ENCODE measurements around the gene MRPL19. TPM values are rescaled to one million over a fixed set of nuclear protein-coding genes. Genes with fewer than 3 reads are reported as not detected.

The MRPL19 gene
- total RNA-seq, 1 experiment from 2014 or later, result 73.0 TPM

- H3K4me2 ChIP-seq (ENCODE audit: insufficient read depth, insufficient read length, low read length), result peak overlapping the region; percentile 39
- peak overlapping the region; percentile 68 for H3K18ac ChIP-seq (ENCODE audit: insufficient read length, low read depth, low read length)
- no peak overlapping the region for H2BK20ac ChIP-seq (ENCODE audit: low read depth, low read length, poor library complexity, severe bottlenecking)
- no CpG with 5 or more reads among the region's 9 CpGs for WGBS (ENCODE audit: extremely low coverage, insufficient read length, low lambda C conversion rate)
- Mint-ChIP-seq H3K27me3 (ENCODE audit: low read depth) (no peaks in the 10 kb centered on the region), H3K27ac (peak overlapping the region; percentile 91 to 96 (median 92)), H3K36me3 (ENCODE audit: insufficient read depth in 1 of 3, low read depth in 3 of 3) (peaks cover 12 to 28% (median 23%) of the 10 kb centered on the region in 3 experiments; a peak in 6 of 7 replicates), H3K4me3 (peak overlapping the region; percentile 90 to 94), H3K9me3 (no peaks in the 10 kb centered on the region), H3K4me1 (peaks cover 2 to 9% of the 10 kb centered on the region in 2 experiments; a peak in 1 of 4 replicates)
- H2BK5ac ChIP-seq (ENCODE audit: insufficient read length, low read length), result no peak overlapping the region
- no peak overlapping the region for H3K23ac ChIP-seq (ENCODE audit: insufficient read length, low read depth, low read length)
- H2BK120ac ChIP-seq (ENCODE audit: low read depth, low read length, poor library complexity, severe bottlenecking), result no peak overlapping the region
- no peaks in the 10 kb centered on the region for H3K4me1 ChIP-seq (ENCODE audit: insufficient read depth, low read length)
- H3K9ac ChIP-seq (ENCODE audit: extremely low read depth, insufficient read length, low read length), result peak overlapping the region; percentile 49
- peak overlapping the region; percentile 84 for H2AFZ ChIP-seq (ENCODE audit: low read length)
- no peak overlapping the region for H4K5ac ChIP-seq (ENCODE audit: insufficient read length, low read depth, low read length)
- no peak overlapping the region for H3K56ac ChIP-seq (ENCODE audit: insufficient read length, low read depth, low read length)
- no peaks in the 10 kb centered on the region for H3K27me3 ChIP-seq (ENCODE audit: insufficient read depth, low read length)
- H3K27ac ChIP-seq (ENCODE audit: insufficient read length, low read depth, low read length), result no peak overlapping the region
- peaks cover 4% of the 10 kb centered on the region for H3K23me2 ChIP-seq (ENCODE audit: insufficient read length, low read depth, low read length, poor library complexity, severe bottlenecking)
- no peak overlapping the region for H2BK15ac ChIP-seq (ENCODE audit: low read depth, low read length)
- H3K79me1 ChIP-seq (ENCODE audit: insufficient read depth, low read depth, low read length, poor library complexity, severe bottlenecking), result no peaks in the 10 kb centered on the region
- no peak overlapping the region for H3T11ph ChIP-seq (ENCODE audit: low read length)
- H3K9me3 ChIP-seq (ENCODE audit: control insufficient read depth, low read depth, low read length), result no peaks in the 10 kb centered on the region
- TF ChIP-seq CTCF (conservative IDR thresholded peaks at IDR 0.05), result no peak
- no peak overlapping the region for H2BK12ac ChIP-seq (ENCODE audit: insufficient read length, low read depth, low read length)
- DNase-seq, result no peak
- no peak overlapping the region for H3K4ac ChIP-seq (ENCODE audit: low read depth, low read length)
- no peak overlapping the region for H4K8ac ChIP-seq (replicated peaks; ENCODE audit: insufficient read length, low read depth, low read length)
- no peak overlapping the region for H2AK5ac ChIP-seq (ENCODE audit: insufficient read length, low read length)
- no peaks in the 10 kb centered on the region for H4K20me1 ChIP-seq (ENCODE audit: control insufficient read depth, insufficient read depth, insufficient read length)
- H3K79me2 ChIP-seq (ENCODE audit: insufficient read depth, low read length), result no peaks in the 10 kb centered on the region
- no peak overlapping the region for H3K14ac ChIP-seq (ENCODE audit: insufficient read depth, low read length)
- no peak overlapping the region for H4K91ac ChIP-seq (ENCODE audit: insufficient read length, low read depth, low read length)
Observed at GRCh38 chr2:75646090-75646582, 447 bp upstream of the MRPL19 start.
